GM12873 (cell line): ENCODE results near the gene RNF225.

Experiments
- TF ChIP-seq, protein P1 (sequence below): IDR thresholded peaks from 2 replicates; pipeline ENCODE4 v1.5.1; 2012; ENCODE audit warnings: low read depth, mild to moderate bottlenecking, moderate library complexity, low read length, control low read depth; ENCODE audit not compliant: insufficient read depth; ENCODE audit errors: missing control alignments

The RNF225 gene

DNA sequence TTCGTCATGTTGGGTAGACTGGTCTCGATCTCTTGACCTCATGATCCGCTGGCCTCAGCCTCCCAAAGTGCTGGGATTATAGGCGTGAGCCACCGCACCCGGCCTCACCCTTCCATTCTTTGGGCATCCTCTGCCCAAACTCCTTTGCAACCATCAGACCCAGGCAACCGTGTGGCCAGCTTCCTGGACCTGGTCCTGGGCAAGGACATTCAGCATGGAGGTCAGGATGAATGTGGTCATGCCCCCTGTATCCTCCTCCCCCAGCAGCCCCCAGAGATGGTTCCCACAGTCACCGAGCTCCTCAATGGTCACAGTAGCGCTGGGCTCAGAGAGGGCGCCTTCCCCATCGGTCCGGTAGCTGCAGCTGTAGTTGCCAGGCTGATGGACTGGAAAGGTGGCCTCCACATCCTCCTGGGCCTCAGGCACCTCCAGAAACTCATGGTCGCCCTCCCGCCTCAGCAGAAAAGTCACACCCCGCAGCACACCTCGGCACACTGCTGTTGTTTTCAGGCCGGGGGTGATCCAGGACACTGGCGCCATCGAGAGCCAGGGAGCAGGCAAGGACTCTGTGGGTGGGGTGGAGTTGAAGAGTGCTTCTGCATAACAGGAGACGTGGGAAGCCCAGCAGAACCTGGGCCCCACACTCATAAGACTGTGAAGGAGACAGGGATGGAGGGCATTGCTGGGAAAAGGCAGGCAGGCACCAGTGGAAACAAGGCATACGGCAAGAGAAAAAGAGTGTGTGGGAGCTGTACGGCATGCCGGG, 43.3 kb upstream of the RNF225 start:
- TF ChIP-seq, protein P1, sequence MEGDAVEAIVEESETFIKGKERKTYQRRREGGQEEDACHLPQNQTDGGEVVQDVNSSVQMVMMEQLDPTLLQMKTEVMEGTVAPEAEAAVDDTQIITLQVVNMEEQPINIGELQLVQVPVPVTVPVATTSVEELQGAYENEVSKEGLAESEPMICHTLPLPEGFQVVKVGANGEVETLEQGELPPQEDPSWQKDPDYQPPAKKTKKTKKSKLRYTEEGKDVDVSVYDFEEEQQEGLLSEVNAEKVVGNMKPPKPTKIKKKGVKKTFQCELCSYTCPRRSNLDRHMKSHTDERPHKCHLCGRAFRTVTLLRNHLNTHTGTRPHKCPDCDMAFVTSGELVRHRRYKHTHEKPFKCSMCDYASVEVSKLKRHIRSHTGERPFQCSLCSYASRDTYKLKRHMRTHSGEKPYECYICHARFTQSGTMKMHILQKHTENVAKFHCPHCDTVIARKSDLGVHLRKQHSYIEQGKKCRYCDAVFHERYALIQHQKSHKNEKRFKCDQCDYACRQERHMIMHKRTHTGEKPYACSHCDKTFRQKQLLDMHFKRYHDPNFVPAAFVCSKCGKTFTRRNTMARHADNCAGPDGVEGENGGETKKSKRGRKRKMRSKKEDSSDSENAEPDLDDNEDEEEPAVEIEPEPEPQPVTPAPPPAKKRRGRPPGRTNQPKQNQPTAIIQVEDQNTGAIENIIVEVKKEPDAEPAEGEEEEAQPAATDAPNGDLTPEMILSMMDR = no peak

DNA sequence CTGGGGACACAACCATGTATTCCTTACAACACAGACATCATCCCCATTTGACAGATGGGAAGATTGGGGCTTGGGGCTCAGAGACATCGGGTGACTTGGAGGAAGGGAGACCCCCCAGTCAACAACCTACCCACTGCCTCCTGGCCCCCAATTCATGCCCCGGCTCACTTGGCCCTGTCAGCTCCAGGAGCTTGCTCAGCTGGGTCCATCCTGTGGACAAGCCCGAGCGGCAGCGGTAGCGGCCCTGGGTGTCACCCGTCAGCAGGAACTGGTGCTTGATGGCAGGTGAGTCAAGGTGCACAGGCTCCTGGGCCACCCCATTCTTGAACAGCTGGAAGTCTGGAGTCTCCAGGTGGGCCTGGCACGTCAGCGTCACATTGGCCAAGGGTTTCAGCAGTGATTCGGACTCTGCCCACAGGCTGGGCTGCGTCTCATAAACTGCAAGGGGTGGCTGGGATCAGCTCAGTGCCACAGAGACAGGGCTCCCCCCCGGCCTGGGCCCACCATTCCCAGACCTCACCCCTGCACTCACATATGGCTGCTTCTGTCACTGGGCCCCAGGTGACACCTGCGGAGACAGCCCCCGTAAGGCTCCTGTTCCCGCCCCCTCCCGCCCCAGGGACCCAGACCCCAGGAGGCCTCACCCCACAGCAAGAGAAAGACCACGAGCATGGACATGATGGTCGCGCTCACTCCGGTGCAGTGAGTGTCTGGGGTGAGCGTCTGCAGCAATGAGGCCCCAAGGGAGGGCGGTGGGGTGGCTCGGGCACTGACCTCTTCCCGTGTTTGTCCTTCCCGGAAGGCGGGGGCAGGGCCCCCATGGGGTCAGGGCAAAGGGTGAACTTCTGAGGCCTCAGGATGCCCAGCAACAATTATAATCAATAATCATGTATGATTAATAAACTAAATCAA, 42.4 kb upstream of the RNF225 start, which contains the start of gene A1BG:
TSS of gene A1BG (minus strand) at position 733 of the 912 bp plus-strand sequence. CDS start at position 678, 55 bp downstream.
- TF ChIP-seq, protein P1 = no peak

DNA sequence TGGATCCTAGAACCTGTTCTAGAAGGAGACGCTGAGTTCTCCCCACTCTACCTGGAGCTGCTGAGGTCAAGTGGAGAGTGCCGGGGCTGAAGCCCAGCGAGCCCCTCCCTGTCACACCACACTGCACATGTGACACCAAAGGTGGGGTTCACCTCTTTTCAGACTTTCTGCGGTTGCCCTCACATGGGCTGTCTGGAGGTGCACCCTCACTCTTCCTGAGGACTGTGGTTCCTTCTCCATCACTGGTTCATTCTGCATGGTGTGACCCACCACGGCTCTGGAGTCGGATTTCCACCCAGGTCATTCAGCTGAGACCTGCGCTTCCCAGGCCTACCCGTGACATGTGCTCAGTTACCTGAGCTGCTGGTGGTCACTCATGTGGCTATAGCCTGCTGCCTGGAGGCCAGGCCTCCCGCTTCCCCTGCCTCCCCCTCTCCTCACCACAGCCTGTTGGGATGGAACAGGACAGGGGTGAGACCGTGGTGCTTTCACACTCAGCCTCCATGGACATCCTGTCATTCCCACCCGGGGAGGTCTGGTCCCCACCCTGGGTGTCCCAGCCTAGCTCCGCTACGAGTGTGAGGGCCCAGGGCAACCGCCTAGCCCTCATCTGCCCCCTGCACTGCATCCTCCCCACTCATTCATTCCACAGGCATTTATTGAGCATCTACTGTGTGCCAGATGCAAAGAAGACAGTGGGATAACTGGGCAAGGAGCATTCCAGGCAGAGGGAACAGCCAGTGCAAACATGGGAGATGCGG, 41.6 kb upstream of the RNF225 start:
- TF ChIP-seq, protein P1 = no peak

DNA sequence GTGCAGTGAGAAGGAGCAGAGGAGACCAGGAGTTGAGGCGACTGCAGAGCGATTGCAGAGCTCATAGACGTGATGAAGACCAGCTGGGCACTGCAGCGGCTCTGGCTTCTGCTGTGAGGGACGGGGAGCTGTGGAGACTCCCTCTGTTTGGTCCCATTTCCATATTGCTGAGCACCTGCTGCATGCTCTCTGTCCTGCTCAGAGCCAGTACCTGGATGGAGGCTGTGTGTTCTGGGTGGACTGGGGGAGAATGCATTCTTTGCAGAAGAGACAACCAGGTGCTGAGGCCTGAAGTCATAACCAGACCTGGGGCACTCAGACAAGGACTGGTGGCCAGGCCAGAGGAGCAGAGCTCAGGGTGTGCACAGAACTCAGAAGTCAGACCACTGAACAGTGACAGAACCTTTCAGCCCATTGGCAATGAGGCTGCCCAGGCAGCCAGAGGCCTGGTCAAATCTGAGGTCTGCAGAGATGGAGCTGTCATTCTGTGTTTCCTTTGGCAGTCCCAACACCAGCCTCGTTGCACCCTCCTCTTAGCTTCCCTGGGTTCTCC, 40.9 kb upstream of the RNF225 start:
- TF ChIP-seq, protein P1 = no peak

DNA sequence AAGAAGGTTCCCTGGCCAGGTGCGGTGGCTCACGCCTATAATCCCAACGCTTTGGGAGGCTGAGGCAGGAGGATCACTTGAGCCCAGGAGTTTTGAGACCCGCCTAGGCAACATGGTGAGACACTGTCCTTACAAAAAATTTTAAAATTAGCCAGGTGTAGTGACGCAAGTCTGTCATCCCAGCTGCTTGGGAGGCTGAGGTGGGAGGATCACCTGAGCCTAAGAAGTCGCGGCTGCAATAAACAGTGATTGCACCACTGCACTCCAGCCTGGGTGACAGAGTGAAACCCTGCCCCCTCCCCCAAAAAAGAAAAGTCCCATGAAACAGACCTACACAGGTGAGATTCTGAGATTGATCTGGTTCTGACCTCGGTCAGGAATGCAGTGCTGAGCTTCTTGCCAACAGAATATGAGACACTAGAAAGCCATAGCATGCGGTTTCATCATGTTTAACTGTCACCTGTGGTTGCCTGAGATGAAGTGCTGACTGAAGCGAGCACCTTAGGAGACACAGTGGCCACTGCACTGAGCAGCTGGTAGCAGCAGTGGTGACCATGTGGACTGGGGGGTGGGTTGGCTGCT, 40.1 kb upstream of the RNF225 start:
- TF ChIP-seq, protein P1 = no peak

DNA sequence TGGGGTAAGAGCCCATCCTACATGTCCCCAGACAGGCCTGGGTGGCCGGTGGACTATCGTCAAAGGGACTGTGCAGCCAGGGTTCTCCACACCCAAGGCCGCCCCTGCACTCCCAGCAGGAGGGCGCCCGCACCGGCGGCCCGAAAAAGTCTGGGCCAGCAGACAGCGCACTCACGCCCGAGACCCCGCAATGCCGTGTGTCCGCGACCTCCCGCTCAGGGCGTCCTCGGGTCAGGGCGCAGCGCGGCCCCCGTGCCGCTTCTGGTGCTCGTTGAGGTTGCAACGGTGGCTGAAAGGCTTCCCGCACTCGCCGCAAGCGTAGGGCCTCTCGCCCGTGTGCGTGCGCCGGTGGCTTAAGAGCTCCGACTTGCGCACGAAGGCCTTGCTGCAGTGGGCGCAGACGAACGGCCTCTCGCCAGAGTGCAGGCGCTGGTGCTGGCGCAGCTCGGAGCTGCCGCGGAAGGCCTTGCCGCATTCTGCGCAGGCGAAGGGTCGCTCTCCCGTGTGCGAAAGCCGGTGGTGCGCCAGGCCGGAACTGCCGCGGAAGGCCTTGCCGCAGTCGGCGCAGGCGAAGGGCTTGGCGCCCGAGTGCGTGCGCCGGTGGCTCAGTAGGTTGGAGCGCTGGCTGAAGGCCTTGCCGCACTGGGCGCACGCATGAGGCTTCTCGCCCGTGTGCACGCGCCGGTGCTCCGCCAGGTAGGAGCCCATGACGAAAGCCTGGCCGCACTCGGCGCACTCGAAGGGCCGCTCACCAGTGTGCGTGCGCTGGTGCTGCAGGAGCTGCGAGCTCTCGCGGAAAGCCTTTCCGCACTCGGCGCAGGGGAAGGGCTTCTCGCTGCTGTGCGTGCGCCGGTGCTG, 39.3 kb upstream of the RNF225 start:
- TF ChIP-seq, protein P1 = no peak
